CD4-positive, alpha-beta T cell treated with Interleukin-21 for 1 hour (primary cell): ENCODE results near the gene TMEM255B.
"Not testable (repeated sequence)": the region's sequence is repeated elsewhere in the genome, so short reads cannot be mapped to it uniquely, and the experiment has no call there.

Experiments
- DNase-seq: peaks from one replicate; pipeline ENCODE4 v3.0.0-alpha.2; 2020

Gene TMEM255B

DNA sequence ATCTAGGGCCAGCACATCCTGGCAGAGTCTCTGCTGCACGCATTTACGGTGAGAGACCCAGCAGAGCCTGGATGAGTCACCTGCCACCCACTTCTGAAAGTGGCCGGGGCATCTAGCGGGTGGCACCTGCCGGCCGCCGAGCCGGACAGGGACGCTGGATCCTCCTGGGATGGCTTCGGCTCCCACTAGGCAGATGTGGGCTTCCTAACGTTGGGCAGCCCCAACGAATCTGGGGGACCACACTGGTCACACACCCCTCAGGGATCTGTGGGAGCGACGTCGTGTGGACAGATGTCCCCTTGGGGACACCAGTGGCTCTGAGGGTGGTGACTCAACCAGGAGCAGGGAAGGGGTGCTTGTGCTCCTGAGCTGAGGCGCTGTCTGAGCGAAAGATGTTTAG lies 32.2 kb downstream of the TMEM255B start:
- DNase-seq = no peak

DNA sequence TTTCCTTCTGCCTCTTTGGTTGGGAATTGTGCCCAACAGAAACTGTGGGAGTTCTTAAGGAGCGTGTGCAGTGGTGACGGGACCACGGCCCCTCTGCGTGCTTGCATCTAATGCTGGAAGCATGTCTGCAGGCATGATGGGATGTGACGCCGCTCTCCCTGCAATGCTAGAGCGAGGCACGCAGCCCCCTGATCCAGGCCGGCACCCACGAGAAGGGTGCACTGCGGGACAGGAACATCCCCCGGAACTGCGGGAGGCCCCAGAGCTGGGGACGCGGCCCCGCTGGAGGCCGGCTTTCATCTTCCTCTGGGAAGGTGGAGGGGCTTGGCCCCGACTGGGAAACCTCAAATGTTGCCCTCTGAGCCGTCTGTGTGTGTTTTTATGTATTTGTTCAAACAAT lies 32.7 kb downstream of the TMEM255B start:
- no peak for DNase-seq

DNA sequence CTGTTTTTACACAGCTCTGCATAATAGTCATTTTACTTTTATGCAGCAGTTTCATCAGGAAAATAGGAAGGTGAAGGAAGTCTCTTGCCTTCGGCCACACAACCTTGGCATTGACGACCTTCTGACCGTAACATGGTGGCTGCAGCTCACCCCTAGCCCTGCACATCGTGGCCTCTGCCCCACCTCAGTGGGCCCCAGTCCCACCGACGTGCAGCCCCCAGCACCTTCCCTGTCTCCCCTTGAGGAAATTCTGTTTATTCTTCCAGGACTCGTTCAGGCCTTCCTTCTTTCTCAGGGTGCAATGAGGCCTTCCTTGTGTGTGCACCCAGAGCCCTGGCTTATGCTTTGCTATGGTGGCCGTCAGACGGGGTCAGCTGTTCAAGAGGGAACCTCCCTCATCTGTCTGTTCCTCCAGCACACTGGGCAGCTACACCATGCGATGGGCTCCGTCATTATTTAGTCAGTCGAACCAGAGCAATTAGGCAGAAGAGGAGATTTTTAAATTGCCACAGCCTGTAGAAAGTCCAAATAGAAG lies 33.3 kb downstream of the TMEM255B start:
- DNase-seq = no peak

DNA sequence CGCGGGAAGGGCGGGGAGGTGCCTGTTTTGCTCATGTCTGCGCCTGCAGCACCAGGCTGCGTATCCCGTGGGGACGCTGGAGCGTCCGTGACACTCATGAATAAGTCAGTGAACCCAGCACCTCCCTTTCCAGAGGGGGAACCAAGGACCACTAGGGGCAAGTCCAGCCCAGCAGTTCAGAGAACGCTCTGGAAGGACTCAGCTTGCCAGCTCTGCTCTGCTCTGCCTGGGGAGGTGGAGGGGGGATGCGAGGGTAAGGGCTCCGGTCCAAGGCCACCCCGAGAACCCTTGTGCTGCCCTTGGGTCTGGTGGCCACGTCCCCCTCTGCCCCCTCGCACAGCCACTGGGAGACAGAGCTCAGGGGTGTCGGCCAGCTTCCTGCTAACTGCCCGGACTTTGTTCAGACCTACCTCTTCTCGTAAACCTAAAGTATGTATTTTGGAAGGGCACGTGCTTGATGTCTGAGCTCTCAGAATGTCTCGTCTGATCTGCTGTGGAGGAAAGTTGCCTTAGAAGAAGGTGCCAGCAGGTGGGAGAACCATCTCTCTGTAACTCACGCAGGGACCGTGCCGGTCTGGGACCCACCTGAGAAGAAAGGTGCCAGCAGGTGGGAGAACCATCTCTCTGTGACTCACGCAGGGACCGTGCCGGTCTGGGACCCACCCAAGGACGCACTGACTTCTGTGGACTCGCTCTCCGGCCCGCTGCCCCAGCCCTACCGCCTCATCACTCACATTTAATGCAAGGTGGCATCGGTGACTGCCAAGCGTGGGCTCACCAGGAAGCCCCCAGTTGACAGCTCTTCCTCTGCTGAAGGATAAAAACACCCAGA lies 34.1 kb downstream of the TMEM255B start:
- DNase-seq = no peak

DNA sequence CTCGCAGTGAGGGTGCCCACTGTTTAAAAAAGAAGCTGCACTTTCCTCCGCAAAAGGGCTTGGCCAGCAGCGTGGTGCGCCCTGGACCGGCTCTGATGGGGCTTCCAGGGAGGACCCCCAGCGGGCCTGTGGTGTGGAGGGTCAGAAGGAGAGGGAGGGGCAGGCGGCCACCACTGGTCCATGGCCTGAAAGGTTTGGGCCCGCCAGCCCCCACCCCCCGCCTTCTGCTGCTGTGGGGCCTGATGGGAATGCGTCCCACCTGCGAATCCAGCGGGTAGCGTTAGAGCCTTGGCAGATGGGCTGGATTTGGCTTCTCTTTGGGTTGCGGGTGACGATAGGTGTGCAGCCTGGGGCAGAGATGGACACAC lies 34.7 kb downstream of the TMEM255B start:
- DNase-seq = no peak

DNA sequence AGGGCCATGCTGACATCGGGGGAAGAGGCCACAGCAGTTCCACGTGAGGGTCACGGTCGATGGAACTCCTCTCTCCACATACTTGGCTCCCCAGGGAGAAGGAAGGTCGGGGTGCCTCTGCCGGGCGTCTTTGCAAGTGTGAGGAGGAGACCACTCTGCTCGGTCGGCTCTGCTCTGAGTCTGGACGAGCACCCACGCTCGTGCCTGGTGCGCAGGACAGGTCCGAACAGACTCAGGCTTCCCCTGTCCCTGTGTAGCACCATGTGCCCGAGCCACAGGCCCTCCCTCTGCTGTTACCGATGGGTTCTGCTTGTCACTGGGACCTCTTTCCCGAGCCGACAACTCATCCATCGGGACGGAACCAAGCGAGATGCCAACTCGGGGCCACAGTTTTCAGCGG lies 35.1 kb downstream of the TMEM255B start:
- DNase-seq = no peak

DNA sequence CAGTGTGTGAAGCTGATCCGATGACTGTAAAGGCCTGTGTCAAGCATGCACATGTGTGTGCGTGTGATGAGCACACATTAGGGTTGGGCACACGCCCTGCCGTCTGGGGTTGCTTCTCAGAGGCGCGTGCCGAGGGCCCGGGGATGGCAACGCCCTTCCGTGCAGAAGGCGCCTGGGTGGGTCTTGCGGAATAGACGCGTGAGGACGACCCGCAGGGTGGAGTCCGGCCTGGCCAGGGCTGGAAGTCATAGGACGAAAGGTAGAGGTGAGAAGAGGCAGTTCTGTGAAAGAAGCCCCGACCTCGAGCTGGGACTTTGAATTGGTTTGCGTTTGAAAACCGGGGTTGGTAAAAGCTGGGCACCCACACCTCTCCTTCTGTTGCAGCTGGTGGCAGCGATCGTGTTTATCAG lies 35.7 kb downstream of the TMEM255B start:
- no peak for DNase-seq

DNA sequence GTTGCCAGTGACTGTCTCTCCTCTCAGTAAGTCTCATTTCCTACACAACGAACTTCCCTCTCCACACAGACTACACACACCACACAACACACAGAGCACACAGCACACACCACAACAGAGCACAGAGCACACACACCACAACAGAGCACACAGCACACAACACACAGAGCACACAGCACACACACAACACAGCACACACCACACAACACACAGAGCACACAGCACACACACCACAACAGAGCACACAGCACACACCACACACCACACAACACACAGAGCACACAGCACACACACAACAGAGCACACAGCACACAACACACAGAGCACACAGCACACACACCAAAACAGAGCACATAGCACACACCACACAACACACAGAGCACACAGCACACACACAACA lies 36.3 kb downstream of the TMEM255B start:
- DNase-seq = not testable (repeated sequence)

DNA sequence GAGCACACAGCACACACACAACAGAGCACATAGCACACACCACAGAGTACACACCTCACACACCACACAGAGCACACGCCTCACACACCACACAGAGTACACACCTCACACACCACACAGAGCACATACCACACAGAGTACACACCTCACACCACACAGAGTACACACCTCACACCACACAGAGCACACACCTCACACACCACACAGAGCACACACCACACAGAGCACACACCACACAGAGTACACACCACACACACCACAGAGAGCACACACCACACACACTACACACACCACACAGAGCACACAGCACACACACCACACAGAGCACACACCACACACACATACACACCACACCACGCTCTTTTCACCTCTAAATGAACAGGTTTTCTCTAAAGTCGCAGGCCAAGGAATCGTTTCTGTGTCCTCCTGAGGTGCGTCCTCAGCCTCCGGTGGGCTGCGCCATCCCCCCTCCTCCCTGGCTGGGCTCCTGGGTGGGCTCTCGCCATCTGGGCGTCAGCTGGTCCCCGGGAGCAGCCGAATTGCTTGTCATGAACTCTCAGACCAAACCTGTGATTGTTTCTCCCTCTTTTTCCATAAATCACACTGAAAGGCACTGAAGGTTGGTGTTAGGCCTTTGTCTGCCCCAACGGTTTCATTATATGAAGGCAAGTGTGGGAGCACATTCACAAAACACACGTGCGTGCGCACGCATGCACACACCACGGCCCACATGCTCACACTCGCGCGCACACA lies 37.4 kb downstream of the TMEM255B start:
- DNase-seq = no peak

DNA sequence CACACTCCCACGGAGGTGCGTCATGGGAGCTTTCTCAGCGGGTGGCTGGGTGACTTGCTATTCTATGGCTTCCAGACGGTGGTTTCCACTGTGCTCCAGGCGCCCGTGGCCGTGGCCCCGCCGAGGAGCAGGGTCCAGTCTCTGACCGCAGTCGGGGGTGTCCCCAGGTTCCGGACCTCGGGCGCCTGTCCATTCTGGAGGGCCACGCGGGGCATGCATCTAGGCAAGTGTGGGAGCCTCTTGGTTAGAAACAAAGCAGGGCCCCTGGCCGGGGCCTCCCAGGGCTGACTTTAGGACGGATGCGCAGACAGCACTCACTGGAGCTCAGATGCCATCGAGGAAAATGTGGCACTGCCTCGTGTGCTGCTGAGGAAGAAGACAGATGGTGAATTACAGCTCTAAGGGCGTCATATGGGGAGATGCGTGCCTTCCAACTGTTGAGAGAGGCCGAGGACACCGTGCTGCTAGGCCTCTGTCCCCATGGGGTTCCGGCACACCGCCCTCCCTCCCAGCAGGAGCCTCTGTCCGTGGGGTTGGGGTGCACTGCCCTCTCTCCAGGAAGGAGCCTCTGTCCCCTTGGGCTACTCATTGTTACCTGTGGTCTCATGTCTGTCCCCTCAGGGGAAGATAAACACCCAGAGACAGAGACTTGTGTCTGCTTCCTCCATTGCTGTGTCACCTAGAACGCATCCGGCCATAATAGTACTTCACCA lies 38.1 kb downstream of the TMEM255B start:
- DNase-seq = no peak

DNA sequence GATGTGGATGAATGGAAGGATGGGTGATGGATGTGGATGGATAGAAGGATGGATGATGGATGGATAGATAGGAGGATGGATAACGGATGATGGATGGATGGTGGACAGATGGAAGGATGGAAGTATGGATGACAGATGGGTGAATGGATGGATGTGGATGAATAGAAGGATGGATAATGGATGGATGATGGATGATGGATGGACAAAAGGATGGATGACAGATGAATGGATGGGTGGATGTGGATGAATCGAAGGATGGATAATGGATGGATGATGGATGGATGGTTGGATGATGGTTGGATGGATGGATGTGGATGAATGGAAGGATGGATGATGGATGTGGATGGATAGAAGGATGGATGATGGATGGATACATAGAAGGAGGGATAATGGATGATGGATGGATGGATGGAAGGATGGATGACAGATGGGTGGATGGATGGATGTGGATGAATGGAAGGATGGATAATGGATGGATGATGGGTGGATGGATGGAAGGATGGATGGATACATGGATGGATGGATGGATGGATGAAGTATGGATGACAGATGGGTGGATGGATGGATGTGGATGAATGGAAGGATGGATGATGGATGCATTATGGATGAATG lies 39.3 kb downstream of the TMEM255B start:
- no peak for DNase-seq

DNA sequence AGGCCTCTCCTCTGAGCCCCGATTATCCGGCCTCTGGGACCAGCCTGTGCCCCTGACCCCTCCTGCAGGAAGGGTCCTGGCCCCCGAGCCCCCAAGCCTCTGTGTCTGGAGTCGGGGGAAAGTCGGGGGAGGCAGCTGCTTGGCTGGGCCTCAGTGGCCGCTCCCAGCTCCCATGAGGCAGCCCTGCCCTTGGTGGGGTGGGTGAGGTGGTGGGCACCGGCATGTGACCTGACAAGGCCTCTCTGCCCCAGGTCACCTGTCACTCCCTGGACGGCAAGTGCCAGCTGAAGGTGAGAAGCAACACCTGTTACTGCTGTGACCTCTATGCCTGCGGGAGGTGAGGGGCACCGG lies 41.5 kb downstream of the TMEM255B start:
- DNase-seq = no peak

DNA sequence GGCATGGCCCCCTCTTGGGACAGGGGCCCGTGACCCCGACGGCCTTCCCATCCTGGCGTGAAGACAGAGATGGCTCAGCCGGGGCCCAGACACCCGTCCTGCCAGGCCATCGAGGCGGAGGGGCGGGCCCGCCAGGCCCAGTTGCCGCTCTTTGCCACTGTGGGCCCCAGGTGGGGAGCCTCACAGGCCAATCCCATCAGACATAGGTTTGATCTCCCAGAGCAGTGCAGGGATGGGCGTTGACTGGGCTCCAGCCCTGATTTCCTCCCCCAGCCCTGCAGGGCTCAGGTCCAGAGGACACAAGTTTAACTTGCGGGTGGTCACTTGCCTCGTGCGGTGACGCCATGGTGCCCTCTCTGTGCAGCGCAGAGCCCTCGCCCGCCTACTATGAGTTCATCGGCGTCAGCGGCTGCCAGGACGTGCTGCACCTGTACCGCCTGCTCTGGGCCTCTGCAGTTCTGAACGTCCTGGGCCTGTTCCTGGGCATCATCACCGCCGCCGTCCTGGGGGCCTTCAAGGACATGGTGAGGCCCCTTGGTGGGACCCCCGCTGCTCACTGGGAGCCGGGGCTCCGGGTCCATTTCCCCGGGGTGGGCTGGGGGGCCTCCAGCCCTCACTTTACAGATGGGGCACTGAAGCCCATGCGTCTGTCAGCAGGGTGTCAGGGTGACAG lies 42.4 kb downstream of the TMEM255B start:
- DNase-seq = no peak

DNA sequence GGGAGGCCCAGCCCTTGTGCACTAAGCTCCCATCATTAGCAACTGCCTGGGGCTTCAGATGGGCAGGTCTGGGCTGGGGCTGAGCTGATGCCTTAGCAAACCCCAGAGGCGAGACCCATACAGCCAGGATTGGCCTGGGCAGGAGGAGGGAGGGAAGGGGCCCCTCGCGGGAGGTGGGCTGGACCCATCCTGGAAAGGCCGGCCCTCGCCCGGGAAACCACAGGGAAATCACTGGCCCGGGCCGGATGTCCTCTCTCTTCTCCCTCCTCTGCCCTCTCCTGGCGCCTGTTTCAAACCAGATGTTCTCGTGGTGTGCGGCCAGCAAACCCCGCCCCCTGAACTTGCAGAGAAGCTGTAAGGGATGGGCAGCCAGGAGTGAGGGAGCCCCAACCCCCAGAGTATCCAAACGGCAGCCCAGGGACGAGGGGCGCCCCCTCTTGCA lies 43.1 kb downstream of the TMEM255B start:
- no peak for DNase-seq

DNA sequence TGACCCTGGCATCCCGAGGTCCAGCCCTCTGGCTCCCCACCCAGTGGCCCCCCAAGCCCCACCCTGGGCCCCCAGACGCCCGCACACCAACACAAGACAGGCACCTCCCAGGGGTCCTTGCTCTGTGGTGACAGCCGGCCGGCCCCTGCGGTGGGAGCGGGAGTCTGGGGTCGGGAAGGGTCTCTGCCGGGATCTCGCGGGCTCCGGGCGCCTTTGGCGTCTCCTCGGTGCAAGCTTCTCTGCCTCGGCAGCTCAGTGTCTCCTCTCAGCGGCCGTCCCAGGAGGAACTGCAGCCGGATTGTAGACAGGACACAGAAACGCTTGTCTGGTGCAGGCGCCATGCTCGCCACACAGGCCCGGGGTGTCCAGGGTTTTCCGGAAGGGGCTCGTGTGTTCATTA lies 43.7 kb downstream of the TMEM255B start:
- DNase-seq = no peak

DNA sequence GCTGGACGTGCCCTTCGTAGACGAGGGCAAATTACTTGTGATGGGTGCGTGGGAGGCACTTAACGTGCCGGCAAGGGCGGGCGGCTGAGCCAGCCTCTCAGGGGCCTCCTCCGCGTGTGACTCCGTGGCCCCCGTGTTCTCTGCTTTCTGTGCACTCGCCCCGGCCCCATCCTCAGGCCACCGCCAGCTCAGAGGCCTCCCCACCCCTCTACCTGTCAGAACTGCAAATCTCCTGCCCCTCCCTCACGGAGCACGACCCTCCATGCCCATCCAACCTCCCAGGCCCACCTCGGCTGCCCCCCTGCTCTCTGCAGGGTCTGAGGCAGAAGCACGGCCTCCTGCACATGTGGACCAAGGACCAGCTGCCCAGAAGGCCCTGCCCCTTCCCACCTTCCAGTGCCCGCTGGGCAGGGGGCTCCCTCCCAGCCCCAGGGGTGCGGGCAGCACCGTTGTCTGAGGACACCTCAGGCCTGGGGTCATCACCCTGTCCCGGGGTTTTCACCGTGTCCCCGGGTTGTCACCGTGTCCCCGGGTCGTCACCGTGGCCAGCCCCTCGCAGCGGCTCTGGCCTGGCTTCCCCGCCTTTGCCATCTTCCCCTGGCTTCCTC lies 44.5 kb downstream of the TMEM255B start:
- no peak for DNase-seq

DNA sequence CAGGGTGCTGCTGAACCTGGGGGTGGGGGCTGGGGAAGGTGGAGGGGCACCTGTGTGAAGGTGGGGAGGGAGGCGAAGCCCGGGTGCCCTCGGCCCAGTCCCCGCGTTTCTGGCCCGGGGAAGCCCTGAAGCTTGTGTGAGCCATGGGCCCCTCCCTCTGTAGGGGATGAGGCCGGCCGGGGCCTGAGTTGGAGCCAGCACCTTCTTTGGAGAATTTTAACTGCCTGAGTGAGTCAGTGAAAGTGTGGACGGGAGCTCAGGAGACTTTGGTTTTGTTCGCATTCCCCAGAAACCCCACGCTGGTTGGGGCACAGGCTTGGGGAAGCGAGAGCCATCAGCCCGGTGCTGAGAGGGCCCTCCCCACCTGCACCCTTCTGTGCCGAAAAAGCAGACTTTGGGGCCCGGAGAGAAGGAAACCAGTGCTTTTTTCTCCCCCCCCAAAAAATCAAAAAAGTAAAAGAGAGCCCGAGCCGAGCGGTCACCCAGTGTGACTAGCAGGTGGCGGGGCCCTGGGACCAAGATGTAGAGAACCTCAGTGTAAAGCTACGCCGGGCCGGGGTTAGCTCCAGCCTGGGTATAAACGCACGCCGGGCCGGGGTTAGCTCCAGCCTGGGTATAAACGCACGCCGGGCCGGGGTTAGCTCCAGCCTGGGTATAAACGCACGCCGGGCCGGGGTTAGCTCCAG lies 45.1 kb downstream of the TMEM255B start:
- DNase-seq = no peak

DNA sequence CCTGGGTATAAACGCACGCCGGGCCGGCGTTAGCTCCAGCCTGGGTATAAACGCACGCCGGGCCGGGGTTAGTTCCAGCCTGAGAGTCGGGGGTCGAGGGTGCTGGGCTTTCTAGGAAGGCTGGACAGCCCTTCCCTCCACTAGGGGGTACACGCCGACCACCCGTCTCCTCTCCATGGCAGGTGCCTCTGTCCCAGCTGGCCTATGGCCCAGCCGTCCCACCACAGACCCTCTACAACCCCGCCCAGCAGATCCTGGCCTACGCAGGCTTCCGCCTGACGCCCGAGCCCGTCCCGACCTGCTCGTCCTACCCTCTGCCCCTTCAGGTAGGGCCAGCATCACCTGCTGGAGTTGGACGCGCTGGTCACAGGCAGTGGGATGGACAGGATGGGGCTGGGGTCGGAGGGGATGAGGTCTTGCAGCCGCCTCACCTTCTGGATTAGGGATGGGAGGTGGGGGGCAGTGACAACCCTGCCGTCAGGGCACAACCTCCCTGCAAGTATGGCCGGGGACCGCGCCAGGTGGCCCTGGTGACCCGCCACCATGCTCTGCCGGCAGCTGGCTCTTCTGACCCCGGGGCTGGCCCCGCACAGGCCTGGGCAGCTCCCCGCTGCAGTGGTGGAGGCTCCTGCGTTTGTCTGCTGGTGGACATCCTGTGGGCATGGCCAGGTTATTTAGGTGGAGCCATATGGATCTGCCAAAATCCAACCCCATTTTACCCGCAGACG lies 45.8 kb downstream of the TMEM255B start:
- no peak for DNase-seq

DNA sequence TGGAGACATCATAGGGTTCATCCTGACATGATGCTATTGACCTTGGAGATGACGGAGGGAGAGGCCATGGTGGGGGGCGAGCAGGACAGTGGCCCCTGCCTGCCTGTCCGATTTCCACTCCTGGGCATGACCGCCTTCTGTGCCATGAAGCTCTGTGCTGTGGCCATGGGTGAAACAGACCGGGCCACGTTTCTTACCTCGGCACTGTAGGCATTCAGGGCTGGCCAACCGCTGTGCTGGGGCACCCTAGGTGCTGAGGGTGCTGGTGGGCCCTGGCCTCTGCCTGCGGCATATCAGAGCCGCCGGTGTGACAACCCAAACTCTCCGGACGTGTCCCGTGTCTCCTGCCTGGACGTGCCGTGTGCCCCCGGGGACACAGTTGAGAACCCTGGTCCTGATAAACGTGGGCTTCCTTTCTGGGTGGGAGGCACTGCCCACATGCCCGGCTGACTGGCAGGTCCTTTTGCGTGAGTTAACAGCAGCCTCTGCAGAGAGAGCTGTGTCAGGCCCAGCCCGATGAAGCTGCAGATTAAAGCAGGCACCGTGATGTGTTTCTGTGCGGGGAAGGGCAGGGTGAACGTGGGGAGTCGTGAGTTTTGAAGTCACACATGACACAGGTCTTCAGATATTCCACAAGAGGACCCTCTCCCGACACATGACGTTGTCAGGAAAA lies 46.5 kb downstream of the TMEM255B start:
- DNase-seq = no peak

DNA sequence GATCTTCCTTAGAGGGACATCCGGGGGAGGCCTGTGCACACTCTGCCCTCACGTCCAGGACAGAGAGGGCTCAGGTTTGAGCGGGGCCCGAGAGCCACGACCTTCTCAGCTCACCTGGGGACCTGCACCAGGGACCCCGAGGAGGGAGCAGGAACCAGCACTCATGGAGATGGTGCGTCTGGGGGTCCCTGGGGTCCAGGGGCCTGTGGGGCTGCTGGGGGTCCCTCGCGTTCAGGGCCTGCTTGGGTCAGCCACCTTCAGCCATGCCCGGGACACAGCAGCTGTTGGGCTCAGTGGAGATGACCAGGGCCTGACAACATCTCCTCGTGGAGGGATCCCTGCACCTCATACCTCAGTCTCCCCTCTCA lies 47.1 kb downstream of the TMEM255B start:
- no peak for DNase-seq
